ENCODE measurements around the gene ALAS1.

ALAS1 gene

GRCh38 chr3:52256622-52257021 is 58.7 kb downstream of the ALAS1 start:
- Mint-ChIP-seq H3K4me1 (peaks cover 11% of the 10 kb centered on the region), H3K4me3 (no peak overlapping the region), H3K9me3 (no peaks in the 10 kb centered on the region), H3K27ac (no peak overlapping the region), H3K36me3 (ENCODE audit: low read depth) (peaks cover 80% of the 10 kb centered on the region), H3K27me3 (ENCODE audit: low read depth, poor library complexity) (peaks cover 3% of the 10 kb centered on the region)
- TF ChIP-seq CTCF (IDR thresholded peaks at IDR 0.05), result no peak
- no peak for DNase-seq

- DNase-seq, result no peak
- peaks cover 11% of the 10 kb centered on the region for H3K4me1 Mint-ChIP-seq
- no peak overlapping the region for H3K27ac Mint-ChIP-seq
- no peak for TF ChIP-seq CTCF (IDR thresholded peaks at IDR 0.05)
- peaks cover 78% of the 10 kb centered on the region for H3K36me3 Mint-ChIP-seq (ENCODE audit: low read depth)
- H3K9me3 Mint-ChIP-seq, result no peaks in the 10 kb centered on the region
- peaks cover 3% of the 10 kb centered on the region for H3K27me3 Mint-ChIP-seq (ENCODE audit: low read depth, poor library complexity)
- H3K4me3 Mint-ChIP-seq, result no peak overlapping the region
These were observed 60.0 kb downstream of the ALAS1 start for GRCh38 chr3:52257911-52258310.

- H3K27ac Mint-ChIP-seq, result no peak overlapping the region
- DNase-seq, result no peak
- H3K4me3 Mint-ChIP-seq, result no peak overlapping the region
- peaks cover 7% of the 10 kb centered on the region for H3K4me1 Mint-ChIP-seq
- H3K36me3 Mint-ChIP-seq (ENCODE audit: low read depth), result peaks cover 82% of the 10 kb centered on the region
- TF ChIP-seq CTCF (IDR thresholded peaks at IDR 0.05), result no peak
- no peaks in the 10 kb centered on the region for H3K9me3 Mint-ChIP-seq
- H3K27me3 Mint-ChIP-seq (ENCODE audit: low read depth, poor library complexity), result peaks cover 3% of the 10 kb centered on the region
These were observed 61.1 kb downstream of the ALAS1 start for GRCh38 chr3:52259035-52259434.

GRCh38 chr3:52259448-52259847 is 61.5 kb downstream of the ALAS1 start:
- Mint-ChIP-seq H3K36me3 (ENCODE audit: low read depth) (peaks cover 86% of the 10 kb centered on the region), H3K4me1 (peaks cover 3% of the 10 kb centered on the region), H3K27ac (no peak overlapping the region), H3K4me3 (no peak overlapping the region), H3K27me3 (ENCODE audit: low read depth, poor library complexity) (peaks cover 3% of the 10 kb centered on the region), H3K9me3 (no peaks in the 10 kb centered on the region)
- no peak for DNase-seq
- TF ChIP-seq CTCF (IDR thresholded peaks at IDR 0.05), result no peak

- Mint-ChIP-seq H3K27me3 (ENCODE audit: low read depth, poor library complexity) (peaks cover 2% of the 10 kb centered on the region), H3K4me3 (no peak overlapping the region), H3K4me1 (no peaks in the 10 kb centered on the region), H3K27ac (no peak overlapping the region), H3K36me3 (ENCODE audit: low read depth) (peaks cover 93% of the 10 kb centered on the region), H3K9me3 (no peaks in the 10 kb centered on the region)
- no peak for DNase-seq
- TF ChIP-seq CTCF (IDR thresholded peaks at IDR 0.05), result no peak
These were observed 64.5 kb downstream of the ALAS1 start for GRCh38 chr3:52262447-52262846.

Measured in nephron progenitor cell (in vitro differentiated cells).